Fibroblast of villous mesenchyme (primary cell): ENCODE data around the gene ARHGAP45. TPM values are rescaled to one million over a fixed set of nuclear protein-coding genes. Genes with fewer than 3 reads are reported as not detected.

Source experiments
- DNase-seq: peaks from one replicate; pipeline ENCODE4 v3.0.0-alpha.2; 2010; ENCODE audit warnings: low read depth
- H3K4me3 ChIP-seq: 2 replicates; pipeline ENCODE4 v1.5.1; 2011; ENCODE audit warnings: low read depth, mild to moderate bottlenecking, low read length
- total RNA-seq: library from RNA; depleted of rRNA; stranded (reverse); fragments of >200 nt; gene quantifications from 2 replicates; pipeline ENCODE4 v1.2.3, GENCODE V29; 2012
- TF ChIP-seq, protein P1 (sequence below): IDR thresholded peaks from 2 replicates; pipeline ENCODE4 v1.5.1; 2012; ENCODE audit warnings: low read depth, mild to moderate bottlenecking, low read length; ENCODE audit not compliant: insufficient read depth

The ARHGAP45 gene
- total RNA-seq, 1 donor, result 0.43 TPM

DNA sequence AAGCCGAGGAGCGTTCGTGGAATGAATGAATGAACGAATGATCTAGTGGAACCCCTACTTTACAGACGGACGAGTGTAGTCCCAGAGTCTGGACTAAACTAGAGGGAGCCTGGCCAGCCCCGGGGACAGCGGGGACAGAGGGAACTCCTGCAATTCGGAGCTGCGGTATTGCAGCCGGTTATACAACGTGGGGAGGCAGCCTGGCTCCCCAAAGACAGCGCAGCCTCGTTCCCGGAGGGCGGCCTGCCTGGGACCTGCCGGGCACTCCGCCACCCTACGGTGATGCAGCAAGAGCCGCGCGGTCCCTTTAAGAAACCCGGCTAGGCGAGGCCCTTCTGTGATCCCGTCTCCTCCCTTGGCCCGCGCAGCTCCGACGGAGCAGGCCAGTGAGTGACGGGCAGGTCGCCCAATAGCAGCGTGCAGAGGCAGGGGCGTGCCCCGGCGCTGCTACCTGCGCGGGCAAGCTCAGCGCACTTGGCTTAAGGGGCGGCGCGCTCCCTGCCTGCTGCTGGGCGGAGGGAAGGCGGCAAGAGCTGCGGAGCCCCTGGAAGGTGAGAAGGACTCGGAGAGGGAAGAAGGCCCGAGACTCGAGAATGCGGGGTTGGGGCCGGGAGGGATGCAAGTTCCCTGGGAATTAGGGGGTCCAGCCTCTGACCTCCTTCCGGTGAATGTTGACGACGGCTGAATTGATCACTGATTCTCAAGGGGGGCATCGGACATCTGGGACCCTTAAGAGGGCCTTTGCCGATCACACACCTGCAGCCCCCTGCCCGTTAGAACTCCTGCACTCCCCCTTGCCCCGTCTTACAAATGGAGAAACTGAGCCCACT, 27.1 kb upstream of the ARHGAP45 start, which contains the start of gene ABCA7:
TSS of gene ABCA7 (plus strand) at position 462 of the 830 bp plus-strand sequence. CDS start 1,255 bp downstream, outside the sequence.
- H3K4me3 ChIP-seq, result peak within 1 kb of the TSS; percentile 66
- peak; percentile 98 for DNase-seq

DNA sequence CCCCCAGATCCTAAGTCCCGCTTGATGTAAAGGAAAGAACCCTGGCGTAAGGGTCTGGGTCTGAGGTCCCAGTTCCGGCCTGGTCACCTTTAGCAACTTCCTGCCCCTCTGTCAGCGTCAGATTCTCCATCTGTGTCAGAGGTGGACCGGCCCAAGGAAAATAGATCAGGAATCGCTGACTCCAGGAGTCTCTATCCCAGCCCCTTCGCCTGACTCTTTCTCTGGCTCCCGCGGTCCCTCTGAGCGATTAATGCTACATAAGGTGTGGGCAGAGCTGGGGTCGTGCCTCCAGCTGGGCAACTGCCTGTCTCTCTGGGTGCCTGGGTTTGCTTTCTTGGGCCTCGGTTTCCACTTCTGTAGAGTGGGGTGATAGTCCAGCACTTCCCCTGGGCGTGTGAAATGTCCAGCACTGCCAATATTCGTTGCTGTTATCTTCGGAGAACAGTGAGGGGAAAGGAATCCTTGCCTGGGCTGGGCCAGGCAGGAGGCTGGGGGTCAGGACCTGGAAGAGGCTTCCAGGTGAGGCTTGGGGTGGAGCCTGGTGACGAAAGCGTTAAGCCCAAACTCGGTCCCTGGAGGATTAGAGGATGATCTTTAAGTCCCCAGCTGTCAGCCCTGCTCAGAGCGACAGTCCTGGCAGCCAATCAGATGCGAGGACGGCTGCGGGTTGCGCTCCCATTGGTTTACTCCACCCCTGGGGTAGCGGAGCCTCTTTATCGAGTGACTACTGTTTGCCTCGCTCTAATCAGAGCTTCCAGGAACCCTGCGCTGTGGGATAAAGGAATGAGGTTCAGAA, 26.3 kb upstream of the ARHGAP45 start:
- TF ChIP-seq, protein P1, sequence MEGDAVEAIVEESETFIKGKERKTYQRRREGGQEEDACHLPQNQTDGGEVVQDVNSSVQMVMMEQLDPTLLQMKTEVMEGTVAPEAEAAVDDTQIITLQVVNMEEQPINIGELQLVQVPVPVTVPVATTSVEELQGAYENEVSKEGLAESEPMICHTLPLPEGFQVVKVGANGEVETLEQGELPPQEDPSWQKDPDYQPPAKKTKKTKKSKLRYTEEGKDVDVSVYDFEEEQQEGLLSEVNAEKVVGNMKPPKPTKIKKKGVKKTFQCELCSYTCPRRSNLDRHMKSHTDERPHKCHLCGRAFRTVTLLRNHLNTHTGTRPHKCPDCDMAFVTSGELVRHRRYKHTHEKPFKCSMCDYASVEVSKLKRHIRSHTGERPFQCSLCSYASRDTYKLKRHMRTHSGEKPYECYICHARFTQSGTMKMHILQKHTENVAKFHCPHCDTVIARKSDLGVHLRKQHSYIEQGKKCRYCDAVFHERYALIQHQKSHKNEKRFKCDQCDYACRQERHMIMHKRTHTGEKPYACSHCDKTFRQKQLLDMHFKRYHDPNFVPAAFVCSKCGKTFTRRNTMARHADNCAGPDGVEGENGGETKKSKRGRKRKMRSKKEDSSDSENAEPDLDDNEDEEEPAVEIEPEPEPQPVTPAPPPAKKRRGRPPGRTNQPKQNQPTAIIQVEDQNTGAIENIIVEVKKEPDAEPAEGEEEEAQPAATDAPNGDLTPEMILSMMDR, result no peak
- H3K4me3 ChIP-seq, result peak overlapping the region; percentile 66
- DNase-seq, result peak; percentile 96

More for the DNA sequence above, 27.1 kb upstream of the ARHGAP45 start, which contains the start of gene ABCA7:
- TF ChIP-seq, protein P1, result no peak

DNA sequence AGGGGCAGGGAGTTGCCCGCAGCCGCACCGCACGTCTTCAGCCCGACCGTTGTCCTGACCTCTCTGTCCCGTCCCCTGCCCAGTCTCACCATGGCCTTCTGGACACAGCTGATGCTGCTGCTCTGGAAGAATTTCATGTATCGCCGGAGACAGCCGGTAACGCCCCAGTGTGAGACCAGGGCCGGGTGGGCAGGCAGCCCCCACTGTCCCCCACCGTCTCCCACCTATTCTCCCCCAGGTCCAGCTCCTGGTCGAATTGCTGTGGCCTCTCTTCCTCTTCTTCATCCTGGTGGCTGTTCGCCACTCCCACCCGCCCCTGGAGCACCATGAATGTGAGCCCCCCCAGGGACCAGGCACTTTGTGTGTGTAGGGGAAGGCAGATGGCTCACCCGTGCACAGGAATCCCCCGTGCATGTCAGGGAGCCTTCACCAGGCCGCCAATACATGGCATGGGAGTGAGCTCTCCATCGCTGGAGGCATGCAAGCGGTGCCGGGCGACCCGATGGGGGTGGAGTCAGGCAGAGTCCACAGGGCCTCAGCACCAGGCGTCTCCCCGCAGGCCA, 25.6 kb upstream of the ARHGAP45 start:
- TF ChIP-seq, protein P1, result no peak
- peak overlapping the region; percentile 66 for H3K4me3 ChIP-seq
- DNase-seq, result no peak

DNA sequence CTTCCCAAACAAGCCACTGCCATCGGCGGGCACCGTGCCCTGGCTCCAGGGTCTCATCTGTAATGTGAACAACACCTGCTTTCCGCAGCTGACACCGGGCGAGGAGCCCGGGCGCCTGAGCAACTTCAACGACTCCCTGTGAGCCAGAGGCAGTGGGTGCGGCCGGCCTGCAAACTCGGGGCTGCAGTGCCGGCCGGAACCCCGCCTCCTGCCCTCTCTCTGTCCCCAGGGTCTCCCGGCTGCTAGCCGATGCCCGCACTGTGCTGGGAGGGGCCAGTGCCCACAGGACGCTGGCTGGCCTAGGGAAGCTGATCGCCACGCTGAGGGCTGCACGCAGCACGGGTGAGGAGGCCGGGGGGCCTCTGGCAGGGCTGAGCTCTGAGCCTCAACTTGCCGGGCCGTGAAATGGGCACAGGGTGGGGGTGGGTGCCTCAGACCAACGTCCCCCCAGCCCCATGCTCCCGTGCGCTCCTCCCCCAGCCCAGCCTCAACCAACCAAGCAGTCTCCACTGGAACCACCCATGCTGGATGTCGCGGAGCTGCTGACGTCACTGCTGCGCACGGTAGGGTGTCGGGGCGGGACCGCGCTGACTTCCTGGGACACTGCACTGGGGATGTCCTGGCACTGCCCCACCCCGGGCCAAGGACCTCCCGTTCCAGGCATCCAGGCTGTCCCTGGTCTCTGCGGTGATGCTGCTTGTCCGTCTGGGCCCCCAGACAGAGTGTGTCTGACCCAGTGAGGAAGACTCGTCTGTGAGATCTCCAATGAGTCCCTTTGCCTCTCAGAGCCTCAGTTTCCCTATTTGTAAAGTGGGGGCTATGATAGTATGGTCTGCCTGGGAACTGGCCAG, 24.9 kb upstream of the ARHGAP45 start:
- peak; percentile 84 for DNase-seq
- H3K4me3 ChIP-seq, result peak overlapping the region; percentile 66
- TF ChIP-seq, protein P1, result no peak

DNA sequence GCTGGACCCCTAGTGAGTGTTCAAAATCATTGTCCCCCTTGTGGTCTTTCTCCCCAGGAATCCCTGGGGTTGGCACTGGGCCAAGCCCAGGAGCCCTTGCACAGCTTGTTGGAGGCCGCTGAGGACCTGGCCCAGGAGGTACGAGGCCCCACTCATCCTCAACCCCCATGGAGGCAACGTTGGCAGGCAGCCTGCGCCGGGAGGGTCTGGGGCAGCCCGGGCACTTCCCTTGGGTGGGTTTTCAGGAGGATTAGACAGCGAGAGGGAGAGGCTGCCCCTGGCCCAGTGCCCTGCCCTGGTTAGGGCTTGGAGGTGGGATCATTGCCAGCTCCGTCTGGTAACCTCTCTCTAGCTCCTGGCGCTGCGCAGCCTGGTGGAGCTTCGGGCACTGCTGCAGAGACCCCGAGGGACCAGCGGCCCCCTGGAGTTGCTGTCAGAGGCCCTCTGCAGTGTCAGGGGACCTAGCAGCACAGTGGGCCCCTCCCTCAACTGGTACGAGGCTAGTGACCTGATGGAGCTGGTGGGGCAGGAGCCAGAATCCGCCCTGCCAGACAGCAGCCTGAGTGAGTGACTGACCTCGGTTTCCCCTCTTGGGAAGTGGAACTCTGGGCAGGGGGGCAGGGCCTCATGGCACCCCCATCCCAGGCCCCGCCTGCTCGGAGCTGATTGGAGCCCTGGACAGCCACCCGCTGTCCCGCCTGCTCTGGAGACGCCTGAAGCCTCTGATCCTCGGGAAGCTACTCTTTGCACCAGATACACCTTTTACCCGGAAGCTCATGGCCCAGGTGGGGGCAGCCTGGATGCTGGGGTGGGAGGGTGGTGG, 24.1 kb upstream of the ARHGAP45 start:
- no peak for DNase-seq
- TF ChIP-seq, protein P1, result no peak
- H3K4me3 ChIP-seq, result peak overlapping the region; percentile 66
